GM19043 (cell line): ENCODE data around the gene HTR6.

Source experiments
- ATAC-seq: cut with Tn5 transposase; IDR thresholded peaks from one replicate; pipeline ENCODE4 v1.9.1; 2021; ENCODE audit warnings: low read depth; ENCODE audit not compliant: unreplicated experiment

HTR6 gene

DNA sequence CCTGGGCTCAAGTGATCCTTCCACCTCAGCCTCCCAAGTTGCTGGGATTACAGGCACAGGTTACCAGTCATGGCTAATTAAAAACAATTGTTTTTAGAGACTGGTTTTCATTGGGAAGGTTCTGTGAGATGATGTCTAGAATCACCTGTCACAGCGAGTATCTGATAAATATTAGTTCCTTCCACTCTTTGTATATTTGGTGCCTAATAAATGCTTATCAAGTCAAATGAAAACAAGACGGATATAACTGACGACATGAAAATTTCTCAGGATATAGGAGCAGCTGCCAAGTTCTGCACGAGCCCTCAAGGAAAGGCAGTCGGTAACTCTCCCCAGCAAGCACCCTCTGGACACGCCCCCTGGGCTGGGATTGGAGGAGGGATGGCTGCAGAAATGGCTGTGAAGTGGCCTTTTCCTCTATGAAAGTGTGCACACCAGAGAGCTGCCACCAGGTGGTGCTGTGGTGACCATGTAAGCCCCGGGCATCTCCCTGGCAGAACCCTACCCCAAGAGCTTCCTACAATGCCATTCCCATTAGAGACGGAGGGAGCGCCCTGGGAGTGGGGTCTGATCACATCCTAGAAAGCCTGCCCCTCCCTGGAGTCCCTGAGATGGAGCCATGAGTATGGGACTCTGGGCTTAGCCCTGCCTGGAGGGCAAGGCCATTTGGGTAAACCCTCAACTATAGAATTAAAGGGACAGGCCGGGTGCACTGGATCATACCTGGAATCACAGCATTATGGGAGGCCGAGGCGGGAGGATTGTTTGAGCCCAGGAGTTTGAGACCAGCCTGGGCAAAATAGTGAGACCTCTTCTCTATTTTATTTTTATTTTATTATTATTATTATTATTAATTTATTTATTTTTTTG lies 50.9 kb downstream of the HTR6 start:
- ATAC-seq: no peak

DNA sequence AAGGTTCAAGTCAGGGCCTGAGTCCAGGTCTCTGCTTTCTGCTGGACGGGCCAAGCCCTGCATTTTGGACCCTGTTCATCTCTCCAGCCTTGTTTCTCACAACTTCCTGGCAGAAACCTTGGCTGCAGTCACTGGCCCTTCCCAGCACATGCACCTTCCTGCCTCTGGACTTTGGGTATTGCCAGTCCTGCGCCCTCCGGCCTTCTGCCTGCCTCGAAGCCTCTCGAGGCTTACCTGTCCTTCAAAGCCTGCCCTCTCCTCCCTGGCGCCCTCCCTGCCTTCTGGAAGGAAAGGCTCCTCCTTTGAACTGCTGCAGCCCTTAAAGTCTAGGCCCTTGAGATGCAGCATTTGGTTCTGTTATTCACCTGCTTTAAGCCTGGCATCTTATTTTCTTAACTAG lies 52.8 kb downstream of the HTR6 start:
- ATAC-seq: no peak

DNA sequence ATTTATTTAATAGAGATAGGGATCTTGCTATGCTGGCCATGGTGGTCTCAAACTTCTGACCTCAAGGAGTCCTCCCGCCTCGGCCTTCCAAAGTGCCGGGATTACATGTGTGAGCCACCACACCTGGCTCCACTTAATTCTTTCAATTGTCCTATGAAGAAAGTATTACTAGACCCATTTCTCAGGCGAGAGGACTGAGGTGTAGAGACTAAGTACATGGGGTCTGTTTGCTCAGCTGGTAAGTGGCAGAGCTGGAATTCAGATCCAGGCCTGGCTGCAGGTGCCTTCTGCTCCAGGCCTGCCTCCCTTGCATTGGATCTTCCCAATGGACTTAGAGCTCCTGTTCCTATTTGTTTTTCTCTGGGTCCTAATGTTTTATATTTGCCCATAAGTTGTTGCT lies 55.5 kb downstream of the HTR6 start:
- ATAC-seq: no peak

DNA sequence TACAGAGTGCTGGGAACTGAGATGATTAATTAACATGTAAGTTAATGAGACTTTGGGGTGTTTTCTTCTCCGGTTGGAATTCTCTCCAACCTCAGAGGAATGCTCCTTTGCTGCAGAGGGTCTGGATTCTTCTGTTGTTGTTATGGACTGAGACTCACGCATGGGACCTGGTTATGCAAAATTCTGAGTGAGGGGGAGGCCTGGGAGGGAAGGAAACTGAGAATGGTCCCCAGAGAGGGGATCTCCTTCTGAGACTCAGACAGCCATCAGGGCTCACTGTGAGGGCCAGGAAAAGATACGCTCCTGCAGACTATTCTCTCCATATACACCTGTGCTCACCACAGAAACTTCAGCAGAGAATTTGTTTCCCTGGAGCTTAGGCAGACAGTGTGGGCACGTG lies 56.3 kb downstream of the HTR6 start:
- ATAC-seq: no peak

DNA sequence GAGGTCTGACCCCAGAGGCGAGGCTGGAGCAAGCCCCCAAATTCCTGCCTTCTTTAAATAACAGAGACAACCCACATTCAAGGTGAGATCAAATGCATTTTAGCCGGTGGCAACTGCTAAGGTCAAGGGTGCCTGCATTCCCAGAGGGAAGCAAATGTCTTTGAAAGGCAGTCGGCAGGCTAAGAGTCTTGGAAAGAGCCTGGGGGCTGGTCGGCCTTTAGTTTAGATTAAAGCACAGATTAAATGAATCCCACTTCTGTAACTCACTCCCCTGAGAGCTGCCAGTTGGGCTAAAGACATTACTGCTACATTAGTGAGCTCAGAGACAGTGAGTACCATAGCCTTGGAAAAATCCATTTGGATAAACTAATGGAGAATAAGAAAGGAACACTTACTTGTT lies 59.2 kb downstream of the HTR6 start:
- ATAC-seq: no peak

DNA sequence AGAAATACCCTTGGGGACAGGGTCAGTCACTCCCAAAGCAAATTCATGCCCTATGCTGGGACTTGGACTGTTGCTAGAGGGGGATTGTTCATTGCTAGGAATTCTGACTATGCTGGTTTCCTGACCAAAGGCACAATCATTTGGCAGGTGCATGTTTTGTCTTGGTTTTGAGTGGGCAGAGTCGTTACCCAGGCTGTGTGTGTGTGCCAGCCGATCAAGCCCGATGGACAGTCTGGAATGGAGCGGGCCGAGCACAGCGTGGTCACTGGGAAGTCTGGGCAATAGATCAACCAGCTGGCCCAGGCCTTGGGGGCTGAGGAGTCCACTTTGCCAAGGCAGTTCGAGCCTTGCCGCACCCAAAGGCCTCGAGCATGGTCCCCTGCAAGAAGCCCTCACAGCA lies 60.9 kb downstream of the HTR6 start:
- ATAC-seq: no peak

DNA sequence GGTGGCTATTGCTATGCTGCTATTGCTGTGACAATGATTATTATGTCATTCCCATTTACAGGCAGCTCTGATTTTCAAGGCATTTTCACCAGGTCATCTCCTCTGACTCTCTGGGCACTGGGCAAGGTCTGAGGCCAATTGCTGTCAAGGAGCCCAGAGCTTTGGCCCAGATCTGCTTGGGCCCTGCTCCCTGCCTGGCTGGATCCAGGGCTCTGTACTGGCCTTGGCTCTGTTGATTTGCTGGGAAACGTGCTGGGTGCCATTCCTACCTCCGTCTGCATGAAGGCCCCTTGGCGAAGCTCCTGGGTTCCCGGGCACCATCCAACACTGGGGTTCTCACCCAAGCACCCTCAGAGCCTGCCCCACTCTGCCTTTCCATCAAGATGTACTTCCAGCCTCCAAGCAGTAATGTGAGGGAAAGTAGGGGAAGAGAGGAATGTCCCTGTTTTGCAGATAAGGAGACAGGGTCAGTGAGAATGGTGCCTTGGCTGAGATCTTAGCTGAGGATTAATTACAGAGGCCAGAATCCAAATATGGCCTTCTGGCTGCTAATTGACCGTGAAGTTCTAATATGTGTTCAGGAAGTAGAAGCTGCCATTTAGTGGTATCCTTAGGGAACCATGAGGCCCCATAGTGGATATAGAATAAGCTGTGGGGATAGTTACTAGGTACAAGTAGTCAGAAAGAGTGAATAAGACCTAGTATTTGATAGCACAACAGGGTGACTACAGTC lies 63.9 kb downstream of the HTR6 start:
- no peak for ATAC-seq

DNA sequence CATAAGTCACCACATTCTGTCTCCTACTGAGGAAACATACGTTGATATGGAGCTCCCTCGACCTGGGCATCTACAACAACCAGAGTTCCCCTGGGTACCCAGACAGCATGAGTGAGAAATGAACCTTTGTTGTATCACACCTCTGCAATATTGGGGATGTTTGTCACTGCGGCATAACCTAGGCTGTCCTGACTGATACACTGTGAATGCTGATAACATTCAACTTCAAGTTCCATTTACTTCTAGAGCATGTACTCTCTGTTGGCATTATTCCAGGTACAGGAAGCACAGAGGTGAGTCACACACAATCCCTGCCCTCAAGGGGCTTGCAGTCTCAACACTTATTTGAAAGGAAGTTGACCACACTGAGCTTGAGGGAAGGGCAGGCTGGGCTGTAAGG lies 65.6 kb downstream of the HTR6 start:
- no peak for ATAC-seq
